ENCODE data around the gene ADH4.

Gene ADH4

DNA sequence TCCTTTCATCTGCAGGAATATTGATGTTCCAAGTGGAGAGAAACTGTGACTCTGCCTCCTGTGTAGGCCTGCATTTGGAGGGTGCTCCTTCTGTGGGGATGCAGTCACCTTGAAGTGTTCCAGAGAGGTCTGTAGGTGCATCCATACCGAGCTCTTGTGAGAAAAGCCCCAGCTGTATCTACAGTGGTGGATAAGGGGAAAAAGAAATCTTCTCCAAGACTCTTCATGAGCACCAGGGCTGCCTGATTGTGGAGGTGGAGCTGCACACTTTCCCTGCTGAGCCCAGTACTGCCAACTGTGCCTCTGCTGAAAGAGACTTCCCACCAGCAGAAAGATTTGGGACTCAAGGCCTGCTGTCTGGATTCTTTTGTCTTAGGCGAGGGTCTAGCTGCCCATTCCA is 35.1 kb upstream of the ADH4 start:
- H3K4me3 ChIP-seq (ENCODE audit: low read depth, low read length) = no peak overlapping the region
- TF ChIP-seq, protein P1, sequence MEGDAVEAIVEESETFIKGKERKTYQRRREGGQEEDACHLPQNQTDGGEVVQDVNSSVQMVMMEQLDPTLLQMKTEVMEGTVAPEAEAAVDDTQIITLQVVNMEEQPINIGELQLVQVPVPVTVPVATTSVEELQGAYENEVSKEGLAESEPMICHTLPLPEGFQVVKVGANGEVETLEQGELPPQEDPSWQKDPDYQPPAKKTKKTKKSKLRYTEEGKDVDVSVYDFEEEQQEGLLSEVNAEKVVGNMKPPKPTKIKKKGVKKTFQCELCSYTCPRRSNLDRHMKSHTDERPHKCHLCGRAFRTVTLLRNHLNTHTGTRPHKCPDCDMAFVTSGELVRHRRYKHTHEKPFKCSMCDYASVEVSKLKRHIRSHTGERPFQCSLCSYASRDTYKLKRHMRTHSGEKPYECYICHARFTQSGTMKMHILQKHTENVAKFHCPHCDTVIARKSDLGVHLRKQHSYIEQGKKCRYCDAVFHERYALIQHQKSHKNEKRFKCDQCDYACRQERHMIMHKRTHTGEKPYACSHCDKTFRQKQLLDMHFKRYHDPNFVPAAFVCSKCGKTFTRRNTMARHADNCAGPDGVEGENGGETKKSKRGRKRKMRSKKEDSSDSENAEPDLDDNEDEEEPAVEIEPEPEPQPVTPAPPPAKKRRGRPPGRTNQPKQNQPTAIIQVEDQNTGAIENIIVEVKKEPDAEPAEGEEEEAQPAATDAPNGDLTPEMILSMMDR (IDR thresholded peaks at IDR 0.05; ENCODE audit: low read depth, low read length) = no peak

DNA sequence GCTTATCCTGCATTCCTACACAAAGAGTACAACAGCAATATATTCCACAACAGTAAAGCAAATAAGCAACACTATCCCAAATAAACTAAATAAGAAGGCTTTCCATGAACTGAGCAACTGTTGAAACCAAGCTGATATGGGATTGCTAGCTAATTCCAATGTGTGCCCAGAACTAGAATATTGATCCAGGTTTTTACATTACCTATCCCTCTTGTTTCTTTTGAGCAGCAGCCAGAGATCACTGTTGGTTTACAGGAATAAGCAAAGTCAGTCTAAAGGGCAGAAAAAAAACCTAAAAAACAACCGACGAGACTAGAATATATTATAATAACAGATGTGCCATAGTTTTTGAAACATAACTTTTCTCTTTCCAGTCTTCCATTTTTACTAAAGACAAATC is 22.4 kb upstream of the ADH4 start:
- TF ChIP-seq, protein P1 (IDR thresholded peaks at IDR 0.05; ENCODE audit: low read depth, low read length) = no peak
- H3K4me3 ChIP-seq (ENCODE audit: low read depth, low read length) = no peak overlapping the region

DNA sequence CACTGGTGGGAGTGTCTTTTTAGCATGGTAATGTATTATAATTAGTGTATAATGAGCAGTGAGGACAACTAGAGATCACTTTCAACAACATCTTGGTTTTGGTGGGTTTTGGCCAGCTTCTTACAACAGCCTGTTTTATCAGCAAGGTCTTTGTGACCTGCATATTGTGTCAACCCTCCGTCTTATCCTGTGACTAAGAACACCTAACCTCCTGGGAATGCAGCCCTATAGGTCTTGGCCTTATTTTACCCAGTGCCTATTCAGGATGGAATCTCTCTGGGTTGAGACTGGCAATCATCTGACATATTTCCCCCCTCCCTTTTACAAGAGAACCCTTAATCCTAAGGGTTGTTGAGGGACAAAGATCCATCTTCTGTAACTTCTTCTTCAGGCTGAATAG is 21.9 kb upstream of the ADH4 start:
- TF ChIP-seq, protein P1 (IDR thresholded peaks at IDR 0.05; ENCODE audit: low read depth, low read length) = no peak
- H3K4me3 ChIP-seq (ENCODE audit: low read depth, low read length) = no peak overlapping the region

- H3K4me3 ChIP-seq (ENCODE audit: low read depth, low read length) = no peak overlapping the region
- TF ChIP-seq, protein P1 (IDR thresholded peaks at IDR 0.05; ENCODE audit: low read depth, low read length) = no peak
Observed at GRCh38 chr4:99161373-99162099, 17.4 kb upstream of the ADH4 start.

DNA sequence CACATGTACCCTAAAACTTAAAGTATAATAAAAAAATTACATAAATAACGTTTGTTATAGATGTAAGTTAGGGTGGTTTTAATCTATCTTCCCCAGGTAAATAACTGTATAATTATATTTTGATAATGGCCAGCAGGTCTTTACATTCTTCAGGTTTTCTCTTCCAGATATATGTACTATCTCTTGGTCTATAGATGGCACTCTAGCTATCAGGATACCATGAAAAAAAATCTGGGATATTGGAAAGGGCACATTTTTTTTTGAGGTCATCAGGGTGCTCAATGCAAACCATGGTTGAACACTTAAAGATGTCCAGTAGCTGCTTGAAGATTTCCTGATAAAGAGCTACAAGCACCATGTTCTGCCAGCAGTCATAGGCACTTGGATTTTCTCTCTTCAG is 15.6 kb upstream of the ADH4 start:
- TF ChIP-seq, protein P1 (IDR thresholded peaks at IDR 0.05; ENCODE audit: low read depth, low read length) = no peak
- no peak overlapping the region for H3K4me3 ChIP-seq (ENCODE audit: low read depth, low read length)

DNA sequence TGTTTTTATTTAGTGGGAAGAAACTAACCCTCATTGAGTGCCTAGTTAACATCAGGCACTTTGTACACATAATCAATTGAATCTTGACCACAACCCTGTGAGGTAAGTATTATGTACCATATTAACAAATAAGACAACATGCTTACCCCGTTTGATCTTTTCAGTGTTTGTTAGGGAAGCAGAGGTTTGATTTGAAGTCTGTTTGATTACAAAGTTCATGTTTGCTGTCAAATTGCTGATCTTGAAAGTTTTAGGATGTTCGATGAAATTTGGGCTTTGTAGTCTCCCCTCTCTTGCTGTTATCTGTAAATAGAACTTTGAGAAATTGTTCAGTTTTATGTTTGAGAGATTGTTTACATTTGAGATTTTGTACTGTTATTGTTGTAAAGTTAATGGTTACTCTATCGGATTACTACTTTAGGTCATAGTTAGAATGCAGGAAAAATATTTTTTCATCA is 13.4 kb upstream of the ADH4 start:
- H3K4me3 ChIP-seq (ENCODE audit: low read depth, low read length) = no peak overlapping the region
- TF ChIP-seq, protein P1 (IDR thresholded peaks at IDR 0.05; ENCODE audit: low read depth, low read length) = no peak

- TF ChIP-seq, protein P1 (IDR thresholded peaks at IDR 0.05; ENCODE audit: low read depth, low read length) = no peak
Observed at GRCh38 chr4:99156992-99157391, 12.9 kb upstream of the ADH4 start.

More at GRCh38 chr4:99156992-99157391, 12.9 kb upstream of the ADH4 start:
- H3K4me3 ChIP-seq (ENCODE audit: low read depth, low read length) = no peak overlapping the region

Data from WI38 (cell line).